Smooth muscle cell (in vitro differentiated cells): ENCODE measurements around the gene ZCCHC4. TPM values are rescaled to one million over a fixed set of nuclear protein-coding genes. Genes with fewer than 3 reads are reported as not detected.
"Not testable (repeated sequence)": the region's sequence is repeated elsewhere in the genome, so short reads cannot be mapped to it uniquely, and the experiment has no call there.

Experiments used
- DNase-seq: peaks from one replicate; lab custom pipeline; 2025; ENCODE audit not compliant: unreplicated experiment; lab: John Stamatoyannopoulos, UW
- H2AFZ ChIP-seq: fragments of 200-600 bp; sonication (generic); 2 replicates; pipeline ENCODE4 v1.6.0; 2016; ENCODE audit warnings: antibody characterized with exemption, low read depth, mild to moderate bottlenecking
- H3F3A ChIP-seq: fragments of 200-600 bp; sonication (generic); 2 replicates; pipeline ENCODE4 v1.6.0; 2017; ENCODE audit warnings: antibody characterized with exemption, low read depth
- H3K27ac ChIP-seq: fragments of 200-600 bp; sonication (generic); 2 replicates; pipeline ENCODE4 v1.5.1; 2016; ENCODE audit warnings: low read depth, mild to moderate bottlenecking
- H3K27me3 ChIP-seq: fragments of 200-600 bp; sonication (generic); 2 replicates; pipeline ENCODE4 v1.6.1; 2016; ENCODE audit warnings: low read depth, mild to moderate bottlenecking
- H3K36me3 ChIP-seq: fragments of 200-600 bp; sonication (generic); 2 replicates; pipeline ENCODE4 v1.5.1; 2016; ENCODE audit warnings: low read depth
- H3K4me1 ChIP-seq: fragments of 200-600 bp; sonication (generic); 2 replicates; pipeline ENCODE4 v1.5.1; 2016; ENCODE audit warnings: low read depth
- H3K4me2 ChIP-seq: fragments of 200-600 bp; sonication (generic); 2 replicates; pipeline ENCODE4 v1.6.0; 2016; ENCODE audit warnings: mild to moderate bottlenecking
- H3K4me3 ChIP-seq: fragments of 200-600 bp; sonication (generic); 2 replicates; pipeline ENCODE4 v1.5.1; 2016; ENCODE audit warnings: mild to moderate bottlenecking
- H3K79me2 ChIP-seq: fragments of 200-600 bp; sonication (generic); 2 replicates; pipeline ENCODE4 v1.6.0; 2016; ENCODE audit warnings: low read depth, mild to moderate bottlenecking
- H3K9ac ChIP-seq: fragments of 200-600 bp; sonication (generic); 2 replicates; pipeline ENCODE4 v1.6.0; 2016; ENCODE audit warnings: low read depth
- H3K9me3 ChIP-seq: fragments of 200-600 bp; sonication (generic); replicated peaks from 2 replicates; pipeline ENCODE4 v1.5.1; 2016; ENCODE audit warnings: low read depth
- H4K20me1 ChIP-seq: fragments of 200-600 bp; sonication (generic); 2 replicates; pipeline ENCODE4 v1.6.0; 2016; ENCODE audit warnings: low read depth
- CTCF ChIP-seq: fragments of 200-600 bp; sonication (generic); IDR thresholded peaks from 2 replicates; pipeline ENCODE4 v1.5.1; 2017; ENCODE audit warnings: borderline replicate concordance, mild to moderate bottlenecking, antibody characterized with exemption; ENCODE audit not compliant: insufficient read depth, poor library complexity, severe bottlenecking
- WGBS: methylation state at CpG from one replicate; pipeline ENCODE4 v1.1.7; 2016; ENCODE audit warnings: low lambda C conversion rate; 5-methylcytosine and 5-hydroxymethylcytosine counted together
- polyA plus RNA-seq: library from polyadenylated mRNA; unstranded; fragments of >200 nt; fragmentation: Nextera tagmentation; extraction: Ambion mirVana; gene quantifications from 2 replicates; pipeline ENCODE4 v1.2.1, GENCODE V29; 2016
- total RNA-seq: library from RNA; depleted of rRNA; stranded (reverse); fragments of >200 nt; gene quantifications from 2 replicates; pipeline ENCODE4 v1.2.3, GENCODE V29; 2014

The ZCCHC4 gene
- total and polyA plus RNA-seq, 2 experiments from 2014 or later, result 11.9 to 14.1 TPM

- peak overlapping the region; percentile 52 for H3K27ac ChIP-seq
- TF ChIP-seq CTCF, result no peak
These were observed 55.3 kb downstream of the ZCCHC4 start for GRCh38 chr4:25367877-25368276.

GRCh38 chr4:25368315-25368714 lies 55.7 kb downstream of the ZCCHC4 start:
- no peaks in the 10 kb centered on the region for H4K20me1 ChIP-seq
- DNase-seq, result no peak
- H3K9ac ChIP-seq, result peak overlapping the region; percentile 9
- no peaks in the 10 kb centered on the region for H3K27me3 ChIP-seq
- TF ChIP-seq CTCF, result no peak
- peaks cover 7% of the 10 kb centered on the region for H3K4me1 ChIP-seq
- no peaks in the 10 kb centered on the region for H3K36me3 ChIP-seq
- no peaks in the 10 kb centered on the region for H3K9me3 ChIP-seq
- H3K27ac ChIP-seq, result peak overlapping the region; percentile 52
- H3K4me3 ChIP-seq, result no peak overlapping the region
- peaks cover 14% of the 10 kb centered on the region for H3F3A ChIP-seq
- peak overlapping the region; percentile 43 for H3K4me2 ChIP-seq
- no peaks in the 10 kb centered on the region for H3K79me2 ChIP-seq
- 30% methylated on average over 6 of the region's 6 CpGs for WGBS
- H2AFZ ChIP-seq, result no peak overlapping the region

More at GRCh38 chr4:25367877-25368276, 55.3 kb downstream of the ZCCHC4 start:
- H2AFZ ChIP-seq, result no peak overlapping the region
- H3K4me3 ChIP-seq, result no peak overlapping the region
- H3K79me2 ChIP-seq, result no peaks in the 10 kb centered on the region
- H3K36me3 ChIP-seq, result no peaks in the 10 kb centered on the region
- H3F3A ChIP-seq, result peaks cover 14% of the 10 kb centered on the region
- no peaks in the 10 kb centered on the region for H3K27me3 ChIP-seq
- DNase-seq, result no peak
- no peaks in the 10 kb centered on the region for H4K20me1 ChIP-seq
- no peaks in the 10 kb centered on the region for H3K9me3 ChIP-seq
- peaks cover 7% of the 10 kb centered on the region for H3K4me1 ChIP-seq
- H3K4me2 ChIP-seq, result peak overlapping the region; percentile 43
- H3K9ac ChIP-seq, result peak overlapping the region; percentile 9

- TF ChIP-seq CTCF, result no peak
- 77% methylated on average over 2 of the region's 2 CpGs for WGBS
- H3K27ac ChIP-seq, result no peak overlapping the region
- H3K79me2 ChIP-seq, result no peaks in the 10 kb centered on the region
- H4K20me1 ChIP-seq, result no peaks in the 10 kb centered on the region
- H3K4me3 ChIP-seq, result no peak overlapping the region
- H3K4me2 ChIP-seq, result no peak overlapping the region
- no peak overlapping the region for H3K9ac ChIP-seq
- H3F3A ChIP-seq, result peaks cover 19% of the 10 kb centered on the region
- H3K36me3 ChIP-seq, result no peaks in the 10 kb centered on the region
- DNase-seq, result no peak
- H2AFZ ChIP-seq, result no peak overlapping the region
- H3K4me1 ChIP-seq, result peaks cover 7% of the 10 kb centered on the region
- no peaks in the 10 kb centered on the region for H3K9me3 ChIP-seq
- no peaks in the 10 kb centered on the region for H3K27me3 ChIP-seq
These were observed 57.7 kb downstream of the ZCCHC4 start for GRCh38 chr4:25370242-25370641.

- H3K9ac ChIP-seq, H3K4me2 ChIP-seq, DNase-seq, H3K27ac ChIP-seq, H3K4me1 ChIP-seq, H3K79me2 ChIP-seq, H3K9me3 ChIP-seq, H3K4me3 ChIP-seq, H3K36me3 ChIP-seq, H4K20me1 ChIP-seq, H3K27me3 ChIP-seq, H2AFZ ChIP-seq: not testable (repeated sequence)
- peaks cover 19% of the 10 kb centered on the region for H3F3A ChIP-seq
- WGBS, result 82% methylated on average over 9 of the region's 9 CpGs
These were observed 60.0 kb downstream of the ZCCHC4 start for GRCh38 chr4:25372549-25372948.
